Esophagus squamous epithelium (tissue), 4 donors: Measurements from ENCODE around the gene ANGPT4.

ENCODE experiments used
- CTCF ChIP-seq, 6 experiments: fragments of 450-650 bp in 4 of 6; fragments of 200-600 bp in 2 of 6; sonication (generic) in 2 of 6; IDR thresholded peaks; one replicate each; pipeline ENCODE4 v1.5.1; 2016 to 2019; ENCODE audit warnings: antibody characterized with exemption in 6 of 6, mild to moderate bottlenecking in 4 of 6, moderate library complexity in 4 of 6
- POLR2A ChIP-seq, 4 donors: fragments of 450-650 bp; IDR thresholded peaks; one replicate each; pipeline ENCODE4 v1.6.1; 2017; ENCODE audit warnings: antibody characterized with exemption in 4 of 4, mild to moderate bottlenecking in 4 of 4, moderate library complexity in 3 of 4

GRCh38 chr20:942611-943010, 26.5 kb upstream of the ANGPT4 start:
- TF ChIP-seq POLR2A (IDR thresholded peaks at IDR 0.05) (no peak), CTCF (IDR thresholded peaks at IDR 0.05) (no peak)
